ENCODE results near the gene PHF13. TPM values are rescaled to one million over a fixed set of nuclear protein-coding genes. Genes with fewer than 3 reads are reported as not detected.
"Not testable (repeated sequence)": the region's sequence is repeated elsewhere in the genome, so short reads cannot be mapped to it uniquely, and the experiment has no call there.

The PHF13 gene
- total and polyA plus RNA-seq, 9 of the 15 experiments (the other 6 are each of a cell fraction or from before 2014, with no cell fraction given), result 1.8 to 36.1 (median 11.7) TPM

DNA sequence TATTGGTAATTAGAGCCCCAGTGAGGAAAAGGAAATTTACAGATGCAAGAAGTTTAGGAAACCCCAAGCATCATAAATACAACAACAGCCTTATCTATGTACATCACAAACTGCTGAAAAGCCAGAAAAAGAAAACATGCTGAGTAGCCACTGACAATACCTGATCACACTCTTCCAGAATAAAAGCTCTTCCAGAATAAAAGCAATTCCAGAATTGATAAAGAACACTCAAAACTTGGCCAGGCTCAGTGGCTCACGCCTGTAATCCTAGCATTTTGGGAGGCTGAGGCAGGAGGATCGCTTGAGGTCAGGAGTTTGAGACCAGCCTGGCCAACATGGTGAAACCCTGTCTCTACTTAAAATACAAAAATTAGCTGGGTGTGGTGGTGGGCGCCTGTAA is 27.3 kb downstream of the PHF13 start:
- BruUV-seq (replicated peaks); FAIRE-seq; H4K20me1 ChIP-seq (replicated peaks; ENCODE audit: control insufficient read depth, insufficient read depth, low read length); intact Hi-C loops (cut with micrococcal nuclease); H3K27ac ChIP-seq (ENCODE audit: extremely low read depth, low read depth, low read length); H2AFZ ChIP-seq (ENCODE audit: low read depth, low read length); H3K79me2 ChIP-seq (ENCODE audit: control insufficient read depth, insufficient read depth, low read length); DNase-seq (ENCODE audit: extremely low read depth in 1 of 4, low spot score in 3 of 4); H3K9me3 ChIP-seq (replicated peaks; ENCODE audit: control insufficient read depth, insufficient read depth, low read depth, low read length); ATAC-seq; H3K4me2 ChIP-seq (ENCODE audit: insufficient read depth, low read length); in situ Hi-C loops (cut with MboI); H3K4me3 ChIP-seq; H3K27me3 ChIP-seq (ENCODE audit: control insufficient read depth in 2 of 2, insufficient read depth in 2 of 2, low read length in 2 of 2); H3K4me1 ChIP-seq (replicated peaks in 1 of 2; ENCODE audit: control insufficient read depth in 2 of 2, insufficient read depth in 2 of 2, low read length in 2 of 2); H3K9ac ChIP-seq (ENCODE audit: insufficient read depth in 1 of 2, low read depth in 2 of 2, low read length in 2 of 2); H3K9me1 ChIP-seq (ENCODE audit: control insufficient read depth, insufficient read depth, low read length); TF ChIP-seq MYNN (CRISPR knock-in tag; IDR thresholded peaks at IDR 0.05): not testable (repeated sequence)
- ChIA-PET POLR2A (interaction anchor here (1.2 kb wide), 1 partner anchor 8 kb away, joined by 3 read pairs; no protein-coding TSS in a partner anchor), CTCF (ENCODE audit: low intra/inter-chr PET ratio) (interaction anchor here (0.7 kb wide), 1 partner anchor 86 kb away, joined by 3 read pairs; the partner anchor contains the start of gene NOL9)
- WGBS (ENCODE audit: insufficient coverage, low coverage, missing lambda C conversion rate), result 76% methylated on average over 3 of the region's 3 CpGs
- peaks cover 94% of the 10 kb centered on the region for H3K36me3 ChIP-seq (ENCODE audit: control insufficient read depth, insufficient read depth, low read length)
- TF ChIP-seq MYNN (IDR thresholded peaks at IDR 0.05), result peak; percentile 59; the same call in 1 of the 2 replicates

- no TSS peak for BruUV-seq (replicated peaks)
- Histone ChIP-seq H3K36me3 (ENCODE audit: control insufficient read depth, insufficient read depth, low read length) (peaks cover 79% of the 10 kb centered on the region), H3K9ac (ENCODE audit: insufficient read depth in 1 of 2, low read depth in 2 of 2, low read length in 2 of 2) (no peak overlapping the region), H3K27ac (ENCODE audit: extremely low read depth, low read depth, low read length) (no peak overlapping the region), H3K9me1 (ENCODE audit: control insufficient read depth, insufficient read depth, low read length) (no peaks in the 10 kb centered on the region), H3K9me3 (replicated peaks; ENCODE audit: control insufficient read depth, insufficient read depth, low read depth, low read length) (no peaks in the 10 kb centered on the region), H3K4me2 (ENCODE audit: insufficient read depth, low read length) (no peak overlapping the region), H3K4me3 (no peak overlapping the region), H3K4me1 (replicated peaks in 1 of 2; ENCODE audit: control insufficient read depth in 2 of 2, insufficient read depth in 2 of 2, low read length in 2 of 2) (no peaks in the 10 kb centered on the region; a peak in 1 of 5 replicates), H4K20me1 (replicated peaks; ENCODE audit: control insufficient read depth, insufficient read depth, low read length) (0 out of 2 replicates have a peak, but pooled peaks cover 4% of the 10 kb centered on the region), H3K79me2 (ENCODE audit: control insufficient read depth, insufficient read depth, low read length) (no peaks in the 10 kb centered on the region), H3K27me3 (ENCODE audit: control insufficient read depth in 2 of 2, insufficient read depth in 2 of 2, low read length in 2 of 2) (no peaks in the 10 kb centered on the region), H2AFZ (ENCODE audit: low read depth, low read length) (no peak overlapping the region)
- intact Hi-C loops (cut with micrococcal nuclease), result no loop called here
- ChIA-PET POLR2A (interaction anchor here (0.6 to 2.2 kb wide), 4 partner anchors 10 to 277 kb away, joined by 3 to 6 read pairs (median 4); no protein-coding TSS in a partner anchor), CTCF (ENCODE audit: low intra/inter-chr PET ratio) (interaction anchor here (1.2 to 2.4 kb wide), 2 partner anchors 158 to 159 kb away, joined by 3 to 31 read pairs; no protein-coding TSS in a partner anchor)
- ATAC-seq (no peak), FAIRE-seq (no peak), DNase-seq (ENCODE audit: extremely low read depth in 1 of 4, low spot score in 3 of 4) (no peak)
- TF ChIP-seq MAX (CRISPR knock-in tag; IDR thresholded peaks at IDR 0.05), result no peak
- TF ChIP-seq SAFB2 (IDR thresholded peaks at IDR 0.05; ENCODE audit: borderline replicate concordance, low read depth, low read length, severe bottlenecking), result no peak
- 0 out of 2 replicates have a peak, but pooled peaks have one; percentile 5 for TF ChIP-seq POLR2AphosphoS5 (IDR thresholded peaks at IDR 0.05; ENCODE audit: control insufficient read depth, insufficient read depth, low read depth, low read length)
- no peak for TF ChIP-seq NFE2L1 (tag; IDR thresholded peaks at IDR 0.05; ENCODE audit: borderline replicate concordance, low read depth)
- TF ChIP-seq NCOA2 (IDR thresholded peaks at IDR 0.05; ENCODE audit: partially characterized antibody in 2 of 2), result no peak
- in situ Hi-C loops (cut with MboI), result no loop called here
- whole genome bisulfite sequencing (ENCODE audit: insufficient coverage, low coverage, missing lambda C conversion rate), result 87% methylated on average over 7 of the region's 7 CpGs
Observed at GRCh38 chr1:6645018-6645417, 31.5 kb downstream of the PHF13 start.

Data from K562 (cell line).